Measurements from ENCODE around the gene MRPS7. TPM values are rescaled to one million over a fixed set of nuclear protein-coding genes. Genes with fewer than 3 reads are reported as not detected.

Gene MRPS7
- total RNA-seq, 1 experiment from 2014 or later = 94.7 TPM

- no peaks in the 10 kb centered on the region for H3K36me3 Mint-ChIP-seq
- DNase-seq (ENCODE audit: low spot score) (no peak), ATAC-seq (no peak)
- POLR2A ChIA-PET = no interaction called here
- H3K4me3 Mint-ChIP-seq = no peak overlapping the region
- TF ChIP-seq, protein P1, sequence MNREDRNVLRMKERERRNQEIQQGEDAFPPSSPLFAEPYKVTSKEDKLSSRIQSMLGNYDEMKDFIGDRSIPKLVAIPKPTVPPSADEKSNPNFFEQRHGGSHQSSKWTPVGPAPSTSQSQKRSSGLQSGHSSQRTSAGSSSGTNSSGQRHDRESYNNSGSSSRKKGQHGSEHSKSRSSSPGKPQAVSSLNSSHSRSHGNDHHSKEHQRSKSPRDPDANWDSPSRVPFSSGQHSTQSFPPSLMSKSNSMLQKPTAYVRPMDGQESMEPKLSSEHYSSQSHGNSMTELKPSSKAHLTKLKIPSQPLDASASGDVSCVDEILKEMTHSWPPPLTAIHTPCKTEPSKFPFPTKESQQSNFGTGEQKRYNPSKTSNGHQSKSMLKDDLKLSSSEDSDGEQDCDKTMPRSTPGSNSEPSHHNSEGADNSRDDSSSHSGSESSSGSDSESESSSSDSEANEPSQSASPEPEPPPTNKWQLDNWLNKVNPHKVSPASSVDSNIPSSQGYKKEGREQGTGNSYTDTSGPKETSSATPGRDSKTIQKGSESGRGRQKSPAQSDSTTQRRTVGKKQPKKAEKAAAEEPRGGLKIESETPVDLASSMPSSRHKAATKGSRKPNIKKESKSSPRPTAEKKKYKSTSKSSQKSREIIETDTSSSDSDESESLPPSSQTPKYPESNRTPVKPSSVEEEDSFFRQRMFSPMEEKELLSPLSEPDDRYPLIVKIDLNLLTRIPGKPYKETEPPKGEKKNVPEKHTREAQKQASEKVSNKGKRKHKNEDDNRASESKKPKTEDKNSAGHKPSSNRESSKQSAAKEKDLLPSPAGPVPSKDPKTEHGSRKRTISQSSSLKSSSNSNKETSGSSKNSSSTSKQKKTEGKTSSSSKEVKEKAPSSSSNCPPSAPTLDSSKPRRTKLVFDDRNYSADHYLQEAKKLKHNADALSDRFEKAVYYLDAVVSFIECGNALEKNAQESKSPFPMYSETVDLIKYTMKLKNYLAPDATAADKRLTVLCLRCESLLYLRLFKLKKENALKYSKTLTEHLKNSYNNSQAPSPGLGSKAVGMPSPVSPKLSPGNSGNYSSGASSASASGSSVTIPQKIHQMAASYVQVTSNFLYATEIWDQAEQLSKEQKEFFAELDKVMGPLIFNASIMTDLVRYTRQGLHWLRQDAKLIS (CRISPR knock-in tag; IDR thresholded peaks at IDR 0.05; ENCODE audit: borderline replicate concordance) = no peak
- peak; percentile 63 for TF ChIP-seq GABPB1 (CRISPR knock-in tag; IDR thresholded peaks at IDR 0.05)
- H3K27me3 Mint-ChIP-seq (ENCODE audit: low read depth) = no peaks in the 10 kb centered on the region
- H3K27ac Mint-ChIP-seq = peak overlapping the region; percentile 36; the same call in 1 of the 2 replicates
- H3K9me3 Mint-ChIP-seq = no peaks in the 10 kb centered on the region
- H3K4me1 Mint-ChIP-seq = peaks cover 16% of the 10 kb centered on the region
- CTCF ChIA-PET = interaction anchor here (0.6 to 1.1 kb wide), 5 partner anchors 9 to 210 kb away, joined by 3 to 5 read pairs (median 3); partner anchors contain the start of genes MIF4GD and SLC25A19
These were observed 52.4 kb downstream of the MRPS7 start for GRCh38 chr17:75313941-75314551.

GRCh38 chr17:75315541-75316243 lies 54.0 kb downstream of the MRPS7 start:
- ChIA-PET CTCF (interaction anchor here (0.7 to 1.5 kb wide), 6 partner anchors 17 to 438 kb away, joined by 3 to 7 read pairs (median 3); partner anchors contain the start of gene SLC25A19), POLR2A (no interaction called here)
- Mint-ChIP-seq H3K4me1 (peaks cover 12% of the 10 kb centered on the region), H3K9me3 (no peaks in the 10 kb centered on the region), H3K27ac (no peak overlapping the region; the same call in 1 of the 2 replicates), H3K36me3 (peaks cover 10% of the 10 kb centered on the region), H3K4me3 (no peak overlapping the region), H3K27me3 (ENCODE audit: low read depth) (no peaks in the 10 kb centered on the region)
- TF ChIP-seq ZNF423 (CRISPR knock-in tag; IDR thresholded peaks at IDR 0.05) (no peak), RORB (CRISPR knock-in tag; IDR thresholded peaks at IDR 0.05) (no peak), OVOL2 (CRISPR knock-in tag; IDR thresholded peaks at IDR 0.05; ENCODE audit: borderline replicate concordance) (no peak), SMAD4 (CRISPR knock-in tag; IDR thresholded peaks at IDR 0.05) (no peak), FOXJ3 (CRISPR knock-in tag; IDR thresholded peaks at IDR 0.05; ENCODE audit: borderline replicate concordance) (no peak)
- TF ChIP-seq, protein P2, sequence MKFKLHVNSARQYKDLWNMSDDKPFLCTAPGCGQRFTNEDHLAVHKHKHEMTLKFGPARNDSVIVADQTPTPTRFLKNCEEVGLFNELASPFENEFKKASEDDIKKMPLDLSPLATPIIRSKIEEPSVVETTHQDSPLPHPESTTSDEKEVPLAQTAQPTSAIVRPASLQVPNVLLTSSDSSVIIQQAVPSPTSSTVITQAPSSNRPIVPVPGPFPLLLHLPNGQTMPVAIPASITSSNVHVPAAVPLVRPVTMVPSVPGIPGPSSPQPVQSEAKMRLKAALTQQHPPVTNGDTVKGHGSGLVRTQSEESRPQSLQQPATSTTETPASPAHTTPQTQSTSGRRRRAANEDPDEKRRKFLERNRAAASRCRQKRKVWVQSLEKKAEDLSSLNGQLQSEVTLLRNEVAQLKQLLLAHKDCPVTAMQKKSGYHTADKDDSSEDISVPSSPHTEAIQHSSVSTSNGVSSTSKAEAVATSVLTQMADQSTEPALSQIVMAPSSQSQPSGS (CRISPR knock-in tag; IDR thresholded peaks at IDR 0.05; ENCODE audit: borderline replicate concordance, low read depth) = no peak
- DNase-seq (ENCODE audit: low spot score) (no peak), ATAC-seq (no peak)

Other genes with a start within 250 kb of the MRPS7 start
- gene MRPL58, start 249.2 kb upstream of the MRPS7 start, total RNA-seq (2021) = 41.8 to 43.7 TPM (median 41.9 TPM) in 3 replicates
- gene ATP5PD, start 214.9 kb upstream of the MRPS7 start, total RNA-seq (2021) = 383 to 427 TPM (median 419 TPM) in 3 replicates
- gene KCTD2, start 214.7 kb upstream of the MRPS7 start, total RNA-seq (2021) = 31.3 to 34.0 TPM (median 32.8 TPM) in 3 replicates
- 32.4 to 33.5 TPM (median 33.1 TPM) in 3 replicates for gene SLC16A5, start 173.9 kb upstream of the MRPS7 start, total RNA-seq (2021)
- 13.2 to 15.9 TPM (median 14.8 TPM) in 3 replicates for gene ARMC7, start 151.9 kb upstream of the MRPS7 start, total RNA-seq (2021)
- gene NT5C, start 130.1 kb upstream of the MRPS7 start, total RNA-seq (2021) = 91.0 to 102 TPM (median 96.9 TPM) in 3 replicates
- 289 to 341 TPM (median 300 TPM) in 3 replicates for gene JPT1, start 107.4 kb upstream of the MRPS7 start, total RNA-seq (2021)
- gene SUMO2, start 78.9 kb upstream of the MRPS7 start, total RNA-seq (2021) = 650 to 764 TPM (median 757 TPM) in 3 replicates
- 89.7 to 109 TPM (median 95.1 TPM) in 3 replicates for gene NUP85, start 56.2 kb upstream of the MRPS7 start, total RNA-seq (2021)
- 54.5 to 66.9 TPM (median 62.7 TPM) in 3 replicates for gene GGA3, start 273 bp upstream of the MRPS7 start, total RNA-seq (2021)
- 21.6 to 29.2 TPM (median 28.5 TPM) in 3 replicates for gene MIF4GD, start 9.4 kb downstream of the MRPS7 start, total RNA-seq (2021)
- gene SLC25A19, start 27.6 kb downstream of the MRPS7 start, total RNA-seq (2021) = 22.6 to 27.7 TPM (median 23.0 TPM) in 3 replicates
- gene GRB2, start 143.8 kb downstream of the MRPS7 start, total RNA-seq (2021) = 82.9 to 93.3 TPM (median 92.6 TPM) in 3 replicates
- gene TMEM94, start 194.8 kb downstream of the MRPS7 start, total RNA-seq (2021) = 64.7 to 76.9 TPM (median 68.6 TPM) in 3 replicates